Forelimb muscle (tissue), 1 donor: ENCODE results near the gene MEI1. TPM values are rescaled to one million over a fixed set of nuclear protein-coding genes. Genes with fewer than 3 reads are reported as not detected.
"Not testable (repeated sequence)": the region's sequence is repeated elsewhere in the genome, so short reads cannot be mapped to it uniquely, and the experiment has no call there.

ENCODE experiments used
- DNase-seq: peaks from one replicate; pipeline ENCODE4 v3.0.0-alpha.2; 2013; ENCODE audit warnings: low read depth
- polyA plus RNA-seq: library from polyadenylated mRNA; unstranded; fragments of 120-200 nt; gene quantifications from one replicate; pipeline ENCODE4 v1.2.1, GENCODE V29; 2013; ENCODE audit not compliant: insufficient read length

Gene MEI1
- polyA plus RNA-seq, 1 donor = 0.68 TPM

- DNase-seq = no peak
Measured at GRCh38 chr22:41821471-41822316, 122.4 kb downstream of the MEI1 start.

GRCh38 chr22:41822317-41823057 lies 123.2 kb downstream of the MEI1 start:
- no peak for DNase-seq

DNA sequence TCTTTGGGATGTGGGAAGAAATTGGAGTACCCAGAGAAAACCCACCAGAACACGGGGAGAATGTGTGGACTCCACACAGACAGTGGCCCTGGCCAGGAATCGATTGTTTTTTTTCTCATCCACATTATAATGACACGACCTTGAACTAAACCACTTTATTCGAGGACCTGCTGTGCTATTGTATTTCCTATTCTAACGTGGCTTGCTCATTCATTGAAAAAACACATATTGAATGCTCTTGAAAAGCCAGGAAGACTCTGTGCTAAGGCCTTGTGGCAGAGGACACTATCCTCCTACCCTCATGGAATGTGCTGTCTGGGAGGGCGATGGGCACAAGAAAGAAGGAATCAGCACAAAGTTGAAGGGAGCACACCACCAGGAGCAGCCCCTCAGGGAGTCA lies 124.5 kb downstream of the MEI1 start:
- no peak for DNase-seq

DNA sequence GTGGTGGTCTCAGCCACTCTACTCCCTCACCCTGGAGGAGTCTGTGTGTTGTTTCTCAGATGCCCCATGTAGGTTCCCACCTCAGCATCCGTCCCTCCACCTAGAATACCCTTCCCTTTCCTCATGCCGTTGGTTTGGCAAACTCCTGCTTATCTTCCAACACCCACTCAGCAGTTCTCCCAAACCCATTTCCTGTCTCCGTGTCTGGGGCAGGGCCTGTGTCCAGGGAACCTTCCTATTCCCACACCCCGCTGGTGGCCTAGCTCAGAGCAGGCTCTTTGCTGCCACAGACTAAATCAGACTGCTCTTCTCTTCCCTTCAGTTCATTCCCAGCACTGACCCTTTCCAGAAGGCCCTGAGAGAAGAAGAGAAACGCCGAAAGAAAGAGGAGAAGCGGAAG lies 126.1 kb downstream of the MEI1 start:
- no peak for DNase-seq

- DNase-seq = no peak
Measured at GRCh38 chr22:41826021-41826420, 126.7 kb downstream of the MEI1 start.

- DNase-seq = no peak
Measured at GRCh38 chr22:41826430-41827383, 127.4 kb downstream of the MEI1 start.

DNA sequence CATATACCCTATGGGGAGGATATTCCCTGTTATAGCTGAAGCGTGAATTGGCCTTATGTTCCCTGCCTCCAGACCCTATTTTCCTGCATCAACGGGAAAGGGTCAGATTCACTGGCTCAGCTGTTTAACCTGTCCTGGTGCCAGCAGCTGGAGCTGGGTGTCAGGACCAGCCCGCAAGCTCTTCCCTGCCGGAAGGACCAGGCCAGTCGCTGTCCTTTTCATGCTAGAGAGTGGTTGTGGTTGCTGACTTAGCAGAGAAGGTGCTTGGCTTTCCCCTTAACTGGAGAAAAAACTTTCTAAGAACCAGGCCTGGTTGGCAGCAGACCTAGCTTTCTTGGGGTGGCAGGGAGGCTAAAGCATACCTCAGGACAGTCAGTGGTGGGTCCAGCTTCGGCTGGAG lies 128.4 kb downstream of the MEI1 start:
- DNase-seq = no peak

GRCh38 chr22:41828516-41828915 lies 129.2 kb downstream of the MEI1 start:
- DNase-seq = no peak

- DNase-seq = no peak
Measured at GRCh38 chr22:41830174-41830573, 130.9 kb downstream of the MEI1 start.

DNA sequence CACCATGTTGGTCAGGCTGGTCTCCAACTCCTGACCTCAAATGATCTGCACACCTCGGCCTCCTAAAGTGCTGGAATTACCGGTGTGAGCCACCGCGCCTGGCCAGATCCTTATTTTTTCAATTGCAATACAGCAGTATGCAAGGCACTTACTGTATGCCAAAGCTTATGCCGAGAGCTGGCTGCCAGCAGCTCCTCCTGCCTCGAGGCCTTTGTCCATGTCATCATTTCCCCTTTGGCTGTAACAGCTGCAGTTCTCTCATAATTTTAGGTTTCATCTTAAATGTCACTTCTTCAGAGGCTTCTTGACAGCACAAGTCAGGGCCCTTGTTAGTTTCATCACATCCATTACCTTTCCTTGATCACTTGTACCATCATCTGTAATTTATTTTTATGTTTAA lies 132.1 kb downstream of the MEI1 start:
- no peak for DNase-seq

- no peak for DNase-seq
Measured at GRCh38 chr22:41831828-41832552, 132.7 kb downstream of the MEI1 start.

- peak; percentile 97 for DNase-seq
Measured at GRCh38 chr22:41832553-41833368, 133.5 kb downstream of the MEI1 start, which contains the start of gene SREBF2. Gene SREBF2 (plus strand): TSS chr22:41833105. CDS start chr22:41833271, 166 bp downstream.

- no peak for DNase-seq
Measured at GRCh38 chr22:41833369-41834004, 134.2 kb downstream of the MEI1 start.

GRCh38 chr22:41834005-41834944 lies 135.0 kb downstream of the MEI1 start:
- no peak for DNase-seq

GRCh38 chr22:41835462-41835861 lies 136.2 kb downstream of the MEI1 start:
- not testable (repeated sequence) for DNase-seq

DNA sequence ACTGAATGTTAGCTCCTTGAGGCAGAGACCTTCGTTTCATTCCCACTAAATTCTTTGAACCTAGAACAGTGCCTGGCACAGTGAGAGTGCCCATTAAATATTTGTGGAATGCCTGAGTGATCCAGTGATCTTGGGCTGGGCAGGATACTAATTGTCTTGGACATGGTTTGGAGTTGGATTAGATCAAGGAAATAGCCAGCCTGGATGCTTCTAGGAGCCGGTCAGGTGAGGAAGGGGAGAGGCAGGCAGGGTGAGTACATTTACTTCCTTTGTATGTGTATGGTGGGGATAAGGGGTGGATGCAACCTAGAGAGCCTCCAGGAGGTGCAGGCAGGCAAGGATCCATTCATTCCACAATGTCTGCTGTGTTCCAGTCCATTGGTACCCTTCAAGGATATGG lies 137.2 kb downstream of the MEI1 start:
- no peak for DNase-seq

GRCh38 chr22:41838842-41839618 lies 139.7 kb downstream of the MEI1 start:
- no peak for DNase-seq

- no peak for DNase-seq
Measured at GRCh38 chr22:41840216-41840615, 140.9 kb downstream of the MEI1 start.
